Large intestine (tissue), 3 donors: ENCODE results near the gene CAPN2. TPM values are rescaled to one million over a fixed set of nuclear protein-coding genes. Genes with fewer than 3 reads are reported as not detected.
"Not testable (repeated sequence)": the region's sequence is repeated elsewhere in the genome, so short reads cannot be mapped to it uniquely, and the experiment has no call there.

Experiments
- DNase-seq, 2 donors: peaks; one replicate each; pipeline versions ENCODE4 v3.0.0 to v3.0.0-alpha.2; 2013
- H3K27ac ChIP-seq: one replicate; pipeline ENCODE4 v1.5.1; 2013; ENCODE audit warnings: low read length
- H3K27me3 ChIP-seq: 2 replicates; pipeline ENCODE4 v1.6.1; 2013; ENCODE audit warnings: low read length; ENCODE audit not compliant: control insufficient read depth, insufficient read depth
- H3K36me3 ChIP-seq: 2 replicates; pipeline ENCODE4 v1.6.1; 2013; ENCODE audit warnings: low read length; ENCODE audit not compliant: control insufficient read depth, insufficient read depth
- H3K4me1 ChIP-seq: one replicate; pipeline ENCODE4 v1.6.1; 2013; ENCODE audit warnings: low read length; ENCODE audit not compliant: control insufficient read depth, insufficient read depth
- H3K4me3 ChIP-seq: one replicate; pipeline ENCODE4 v1.5.1; 2013; ENCODE audit warnings: low read length
- H3K9me3 ChIP-seq: one replicate; pipeline ENCODE4 v1.6.1; 2013; ENCODE audit warnings: mild to moderate bottlenecking, low read depth, low read length, moderate library complexity; ENCODE audit not compliant: control insufficient read depth
- WGBS: methylation state at CpG from one replicate; pipeline ENCODE4 v1.1.5; 2013; ENCODE audit warnings: low lambda C conversion rate; ENCODE audit not compliant: insufficient coverage; 5-methylcytosine and 5-hydroxymethylcytosine counted together
- polyA plus RNA-seq: library from polyadenylated mRNA; unstranded; fragments of 120-200 nt; gene quantifications from one replicate; pipeline ENCODE4 v1.2.1, GENCODE V29; 2013

Gene CAPN2
- polyA plus RNA-seq, 1 donor, result 71.3 TPM

DNA sequence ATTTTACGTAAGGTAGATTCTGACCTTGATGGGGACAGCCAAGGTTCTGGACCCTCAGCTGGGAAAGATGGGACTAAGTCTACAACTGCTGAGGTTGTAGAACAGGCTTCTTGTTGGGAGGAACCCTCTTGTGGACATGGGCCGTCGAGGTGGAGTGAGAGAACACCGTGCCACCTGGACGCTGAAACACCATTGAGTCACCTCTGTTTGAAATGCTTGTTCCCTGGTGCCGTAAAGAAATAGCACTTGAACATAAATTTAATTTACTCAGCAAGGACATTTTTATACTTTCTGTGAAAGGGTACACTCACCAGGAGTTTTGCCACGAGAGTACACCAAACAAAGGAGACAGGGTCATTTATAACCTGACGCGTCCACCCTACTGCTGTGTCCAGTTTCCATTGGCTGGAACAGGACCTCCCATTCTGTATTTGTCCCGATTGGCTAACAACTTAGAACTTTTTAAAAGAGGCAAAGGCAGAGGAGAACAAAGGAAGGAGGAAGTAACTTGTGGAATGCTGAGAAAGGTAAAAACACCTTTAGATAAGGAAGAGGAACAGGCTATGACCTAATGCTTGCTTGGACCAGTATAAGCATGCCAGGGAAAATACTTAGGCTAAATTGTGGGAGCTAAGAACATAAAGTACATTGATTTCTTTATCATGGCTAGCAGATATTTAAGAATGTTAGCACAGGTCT is 27.8 kb downstream of the CAPN2 start:
- not testable (repeated sequence) for H3K4me3 ChIP-seq, H3K36me3 ChIP-seq, H3K27me3 ChIP-seq, H3K9me3 ChIP-seq, DNase-seq
- peaks cover 30% of the 10 kb centered on the region for H3K4me1 ChIP-seq
- no CpG with 5 or more reads among the region's 10 CpGs for WGBS
- H3K27ac ChIP-seq, result peak overlapping the region; percentile 87

DNA sequence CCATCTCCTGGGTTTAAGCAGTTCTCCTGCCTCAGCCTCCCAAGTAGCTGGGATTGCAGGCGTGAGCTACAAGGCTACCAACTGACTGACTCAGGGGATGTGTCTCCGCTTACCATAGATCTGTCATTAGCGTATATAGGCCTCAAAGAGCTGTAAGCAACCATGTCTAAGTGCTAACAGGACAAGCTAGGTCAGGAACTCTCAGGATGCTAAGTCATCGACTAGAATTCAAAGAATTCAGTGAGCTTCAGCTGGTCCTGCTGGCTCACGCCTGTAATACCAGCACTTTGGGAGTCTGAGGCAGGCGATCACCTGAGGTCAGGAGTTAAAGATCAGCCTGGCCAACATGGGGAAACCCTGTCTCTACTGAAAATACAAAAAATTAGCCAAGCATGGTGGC is 29.5 kb downstream of the CAPN2 start:
- DNase-seq, result no peak
- no peak overlapping the region for H3K4me3 ChIP-seq
- H3K9me3 ChIP-seq, result no peaks in the 10 kb centered on the region
- WGBS, result no CpG with 5 or more reads among the region's 6 CpGs
- peaks cover 30% of the 10 kb centered on the region for H3K4me1 ChIP-seq
- H3K36me3 ChIP-seq, result peaks cover 20% of the 10 kb centered on the region
- H3K27me3 ChIP-seq, result no peaks in the 10 kb centered on the region
- no peak overlapping the region for H3K27ac ChIP-seq

DNA sequence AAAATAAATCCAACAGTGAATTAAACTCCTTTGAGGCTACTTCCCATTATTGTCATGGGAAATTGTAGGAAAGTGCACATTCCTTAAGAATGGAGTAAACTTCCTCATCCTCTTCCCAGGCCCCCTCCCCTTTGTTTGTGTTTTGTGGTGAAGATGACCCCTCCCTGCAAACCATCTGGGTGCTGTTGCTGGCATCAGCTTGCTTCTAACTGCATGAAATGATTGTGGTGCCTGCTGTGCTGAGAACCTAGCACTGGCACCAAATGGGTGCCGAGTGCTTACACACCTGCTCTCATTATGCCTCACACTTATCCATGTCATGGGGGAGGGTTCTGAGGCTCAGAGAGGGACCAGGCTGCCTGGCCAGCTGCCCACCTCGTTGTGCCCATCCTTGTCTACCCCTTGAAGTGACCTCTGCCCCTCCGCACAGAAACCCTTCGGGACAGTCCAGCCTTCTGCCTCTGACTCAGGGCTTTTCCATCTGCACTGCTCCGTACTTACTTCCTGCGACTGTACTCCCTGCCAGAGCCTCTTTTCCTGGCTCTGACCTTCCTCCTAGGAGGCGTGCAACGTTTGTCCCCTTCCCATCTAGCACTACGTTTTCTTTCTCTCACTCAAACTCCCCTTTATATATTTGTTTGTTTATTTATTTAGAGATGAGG is 30.6 kb downstream of the CAPN2 start:
- 78% methylated on average over 3 of the region's 9 CpGs for WGBS
- no peaks in the 10 kb centered on the region for H3K27me3 ChIP-seq
- H3K27ac ChIP-seq, result no peak overlapping the region
- no peaks in the 10 kb centered on the region for H3K9me3 ChIP-seq
- peaks cover 29% of the 10 kb centered on the region for H3K36me3 ChIP-seq
- no peak for DNase-seq
- H3K4me3 ChIP-seq, result no peak overlapping the region
- peaks cover 25% of the 10 kb centered on the region for H3K4me1 ChIP-seq

DNA sequence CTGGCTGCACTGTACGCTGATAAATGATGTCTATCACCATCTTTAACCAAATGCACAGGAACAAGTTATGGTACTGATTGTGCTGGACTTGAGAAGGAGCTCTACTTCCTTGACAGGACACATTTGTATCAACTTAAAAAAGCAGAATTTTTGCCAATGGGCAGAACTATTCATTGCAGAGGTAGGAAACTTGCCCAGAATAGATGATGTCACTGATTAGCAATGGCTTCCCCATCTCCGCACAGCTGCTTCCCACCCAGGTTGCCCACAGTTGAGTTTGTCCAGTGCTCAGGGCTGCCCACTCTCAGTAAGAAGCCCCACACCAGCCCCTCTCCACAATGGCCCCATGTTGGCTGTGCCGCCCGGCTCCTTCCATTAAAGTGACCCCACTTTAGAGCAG is 33.4 kb downstream of the CAPN2 start:
- H3K36me3 ChIP-seq, result peaks cover 35% of the 10 kb centered on the region
- H3K27me3 ChIP-seq, result no peaks in the 10 kb centered on the region
- DNase-seq, result no peak
- peaks cover 14% of the 10 kb centered on the region for H3K4me1 ChIP-seq
- H3K4me3 ChIP-seq, result no peak overlapping the region
- H3K27ac ChIP-seq, result no peak overlapping the region
- WGBS, result no CpG with 5 or more reads among the region's 4 CpGs
- no peaks in the 10 kb centered on the region for H3K9me3 ChIP-seq

DNA sequence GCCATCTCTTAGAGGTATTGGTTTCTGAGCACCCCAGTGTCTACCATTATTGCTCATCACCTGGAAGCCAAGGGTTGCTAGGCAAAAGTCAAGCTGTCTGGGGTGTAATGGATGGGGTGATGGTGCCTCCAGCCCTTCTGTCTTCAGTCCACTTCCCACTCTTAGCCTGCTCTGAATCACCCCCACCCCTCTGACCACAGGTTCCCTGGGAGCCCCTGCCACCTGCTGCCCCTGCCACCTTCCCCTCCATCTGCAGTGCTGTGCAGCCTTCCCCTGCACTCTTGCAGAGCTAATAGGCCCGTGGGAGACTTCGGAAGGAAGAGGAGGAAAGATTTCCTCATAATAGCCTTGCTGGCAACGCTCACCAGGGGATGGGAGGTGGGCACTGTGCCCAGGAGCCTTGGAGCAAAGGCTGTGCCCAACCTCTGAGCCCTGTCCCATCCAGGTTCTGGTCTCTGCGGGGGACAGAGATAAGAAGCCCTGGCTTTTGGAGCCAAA is 35.5 kb downstream of the CAPN2 start:
- no peaks in the 10 kb centered on the region for H3K9me3 ChIP-seq
- DNase-seq, result no peak
- H3K36me3 ChIP-seq, result peaks cover 57% of the 10 kb centered on the region
- no peaks in the 10 kb centered on the region for H3K27me3 ChIP-seq
- H3K27ac ChIP-seq, result no peak overlapping the region
- no CpG with 5 or more reads among the region's 4 CpGs for WGBS
- peaks cover 18% of the 10 kb centered on the region for H3K4me1 ChIP-seq
- H3K4me3 ChIP-seq, result no peak overlapping the region

DNA sequence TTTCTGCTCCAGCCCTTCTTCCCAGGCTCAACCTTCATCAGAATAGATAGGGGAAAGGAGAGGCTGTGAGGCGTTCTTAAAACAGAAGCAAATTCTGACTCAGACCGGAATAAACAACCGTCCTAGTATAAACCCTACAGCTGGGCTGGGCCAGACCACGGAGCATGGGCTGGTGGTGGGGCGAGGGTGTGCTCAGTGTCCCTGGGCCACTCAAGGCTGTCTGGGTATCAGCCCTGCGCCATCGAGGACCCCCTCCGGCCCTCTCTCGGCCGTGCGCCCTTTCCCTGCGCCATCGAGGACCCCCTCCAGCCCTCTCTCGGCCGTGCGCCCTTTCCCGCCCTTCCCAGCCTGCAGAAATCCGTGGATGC is 36.0 kb downstream of the CAPN2 start:
- no peaks in the 10 kb centered on the region for H3K27me3 ChIP-seq
- H3K36me3 ChIP-seq, result peaks cover 62% of the 10 kb centered on the region
- no peaks in the 10 kb centered on the region for H3K9me3 ChIP-seq
- no CpG with 5 or more reads among the region's 18 CpGs for WGBS
- H3K4me3 ChIP-seq, result peak overlapping the region; percentile 51
- no peak overlapping the region for H3K27ac ChIP-seq
- peaks cover 18% of the 10 kb centered on the region for H3K4me1 ChIP-seq
- no peak for DNase-seq

DNA sequence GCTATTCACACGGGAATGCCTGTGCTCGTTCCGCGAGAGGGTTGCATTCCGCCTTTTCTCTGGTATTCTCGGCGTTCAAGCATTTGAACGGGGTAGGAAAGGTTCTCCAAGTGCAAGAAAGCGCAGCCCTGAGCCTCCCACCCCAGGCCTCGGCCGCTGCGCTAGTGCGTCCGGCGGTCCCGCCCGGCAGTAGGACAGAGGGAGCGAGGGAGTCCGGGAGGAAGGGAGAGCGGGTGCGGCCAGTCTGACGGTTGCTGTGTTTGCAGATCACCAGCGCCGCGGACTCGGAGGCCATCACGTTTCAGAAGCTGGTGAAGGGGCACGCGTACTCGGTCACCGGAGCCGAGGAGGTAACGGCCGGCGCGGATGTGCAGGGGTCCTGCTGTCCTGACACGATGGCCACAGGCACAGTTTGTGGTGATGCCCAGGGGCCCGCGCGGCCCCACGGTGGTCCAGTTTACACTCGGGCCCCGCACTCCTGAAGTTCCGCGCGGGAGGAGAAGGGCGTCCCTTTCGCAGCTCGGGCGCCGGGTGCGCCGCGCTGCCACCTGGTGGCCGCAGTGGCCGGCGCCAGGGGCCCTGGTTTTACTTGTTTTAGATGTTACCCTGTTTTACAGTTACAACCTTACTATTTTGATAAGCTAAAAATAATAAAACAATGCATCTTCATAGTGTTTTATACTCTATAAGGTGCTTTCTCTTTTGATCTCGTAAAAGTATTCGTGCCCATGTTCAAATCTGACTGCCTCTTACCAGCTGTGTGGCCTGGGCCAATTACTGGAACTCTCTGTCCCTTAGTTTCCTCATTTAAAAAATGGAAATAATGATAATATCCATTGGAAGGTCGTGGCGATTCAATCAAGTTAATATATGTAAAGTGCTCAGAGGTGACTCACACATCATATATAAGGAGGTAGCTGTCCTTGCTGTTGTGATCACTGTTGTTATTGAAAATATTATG is 36.7 kb downstream of the CAPN2 start:
- no peaks in the 10 kb centered on the region for H3K9me3 ChIP-seq
- H3K27ac ChIP-seq, result peak overlapping the region; percentile 8
- H3K36me3 ChIP-seq, result peaks cover 65% of the 10 kb centered on the region
- peak; percentile 39 to 66 for DNase-seq
- no peaks in the 10 kb centered on the region for H3K27me3 ChIP-seq
- 14% methylated on average over 2 of the region's 61 CpGs for WGBS
- H3K4me1 ChIP-seq, result peaks cover 18% of the 10 kb centered on the region
- H3K4me3 ChIP-seq, result peak overlapping the region; percentile 51

DNA sequence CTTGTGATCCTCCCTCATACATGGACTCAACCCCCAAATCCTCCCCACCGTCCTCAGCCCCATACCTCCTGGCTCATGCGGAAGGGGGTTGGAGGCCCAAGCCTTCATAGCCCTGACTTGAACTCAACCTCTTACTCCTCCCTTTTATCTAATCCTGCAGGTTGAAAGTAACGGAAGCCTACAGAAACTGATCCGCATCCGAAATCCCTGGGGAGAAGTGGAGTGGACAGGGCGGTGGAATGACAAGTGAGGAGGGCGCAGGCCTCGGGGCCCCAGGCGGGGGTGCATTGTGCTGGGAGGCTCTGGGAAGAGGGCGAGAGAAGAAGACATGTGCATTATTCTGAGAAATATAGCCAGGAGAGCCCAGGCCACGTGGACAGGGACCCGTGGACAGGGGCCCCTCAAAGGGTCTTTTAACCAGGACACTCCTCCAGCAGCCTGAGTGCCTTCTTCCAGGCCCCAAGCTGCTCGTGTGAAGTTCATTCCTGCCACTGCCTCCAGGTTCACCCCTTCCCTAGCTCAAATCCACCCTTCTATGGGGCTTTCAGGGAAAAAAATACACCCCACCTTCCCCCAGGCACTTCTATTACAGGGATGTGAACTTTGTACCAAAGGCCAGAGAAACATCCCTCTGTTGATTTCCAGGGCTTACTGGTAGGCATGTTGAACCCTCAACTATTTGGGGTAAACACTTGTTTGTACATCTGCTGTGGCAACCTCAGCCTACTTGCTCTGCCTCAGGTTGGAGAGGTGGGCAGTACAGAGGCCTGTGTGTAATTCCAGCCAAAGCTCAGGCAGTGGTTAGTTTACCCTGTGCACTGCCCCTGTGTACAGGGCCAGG is 38.6 kb downstream of the CAPN2 start:
- Histone ChIP-seq H3K27me3 (no peaks in the 10 kb centered on the region), H3K9me3 (no peaks in the 10 kb centered on the region), H3K4me3 (no peak overlapping the region), H3K27ac (no peak overlapping the region), H3K4me1 (peaks cover 18% of the 10 kb centered on the region), H3K36me3 (peaks cover 69% of the 10 kb centered on the region)
- DNase-seq, result peak in 1 of 2 donors; percentile 54
- 91% methylated on average over 4 of the region's 13 CpGs for WGBS

DNA sequence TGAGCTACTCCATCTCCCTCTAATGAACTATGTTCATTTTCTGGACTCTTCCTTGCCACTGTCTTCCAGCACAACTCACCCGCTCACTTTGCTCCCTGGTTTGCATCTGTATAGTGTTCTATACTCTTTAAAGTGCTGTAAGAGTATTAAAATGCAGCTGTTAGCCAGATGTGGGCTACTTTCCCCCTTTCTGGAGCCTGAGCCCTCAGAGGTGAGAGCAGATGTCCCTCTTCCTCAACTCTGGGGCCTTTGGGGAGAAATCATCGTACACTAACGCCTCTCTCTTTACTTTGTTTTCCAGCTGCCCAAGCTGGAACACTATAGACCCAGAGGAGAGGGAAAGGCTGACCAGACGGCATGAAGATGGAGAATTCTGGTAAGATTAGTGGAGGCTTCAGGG is 39.4 kb downstream of the CAPN2 start:
- no peak for DNase-seq
- 100% methylated on average over 2 of the region's 4 CpGs for WGBS
- Histone ChIP-seq H3K4me3 (no peak overlapping the region), H3K9me3 (no peaks in the 10 kb centered on the region), H3K36me3 (peaks cover 73% of the 10 kb centered on the region), H3K4me1 (peaks cover 18% of the 10 kb centered on the region), H3K27me3 (no peaks in the 10 kb centered on the region), H3K27ac (no peak overlapping the region)
